ENCODE measurements around the gene STIM1. TPM values are rescaled to one million over a fixed set of nuclear protein-coding genes. Genes with fewer than 3 reads are reported as not detected.

Gene STIM1
- total RNA-seq, 4 donors from 2014 or later = 42.2 to 71.0 (median 51.1) TPM

- DNase-seq (ENCODE audit: low spot score) (no peak), ATAC-seq (ENCODE audit: low FRiP score) (no peak)
- TF ChIP-seq CTCF (IDR thresholded peaks at IDR 0.05) = no peak
Observed at GRCh38 chr11:3962406-3962840, 107.0 kb downstream of the STIM1 start.

GRCh38 chr11:3964056-3964455 is 108.6 kb downstream of the STIM1 start:
- no peak for DNase-seq (ENCODE audit: low spot score)
- TF ChIP-seq CTCF (IDR thresholded peaks at IDR 0.05) = no peak
- ATAC-seq (ENCODE audit: low FRiP score) = no peak

GRCh38 chr11:3964935-3965604 is 109.6 kb downstream of the STIM1 start:
- ATAC-seq (ENCODE audit: low FRiP score) = no peak
- no peak for DNase-seq (ENCODE audit: low spot score)

GRCh38 chr11:3967695-3968094 is 112.2 kb downstream of the STIM1 start:
- DNase-seq (ENCODE audit: low spot score) (no peak), ATAC-seq (ENCODE audit: low FRiP score) (no peak)
- TF ChIP-seq CTCF (IDR thresholded peaks at IDR 0.05) = no peak

More at GRCh38 chr11:3964935-3965604, 109.6 kb downstream of the STIM1 start:
- TF ChIP-seq CTCF (IDR thresholded peaks at IDR 0.05) = no peak

GRCh38 chr11:3969200-3969599 is 113.7 kb downstream of the STIM1 start:
- no peak for TF ChIP-seq CTCF (IDR thresholded peaks at IDR 0.05)
- ATAC-seq (ENCODE audit: low FRiP score) = no peak
- no peak for DNase-seq (ENCODE audit: low spot score)

GRCh38 chr11:3969613-3970012 is 114.1 kb downstream of the STIM1 start:
- TF ChIP-seq CTCF (IDR thresholded peaks at IDR 0.05) = no peak
- DNase-seq (ENCODE audit: low spot score) (no peak), ATAC-seq (ENCODE audit: low FRiP score) (no peak)

GRCh38 chr11:3970108-3970507 is 114.6 kb downstream of the STIM1 start:
- DNase-seq (ENCODE audit: low spot score) (no peak), ATAC-seq (ENCODE audit: low FRiP score) (no peak)
- no peak for TF ChIP-seq CTCF (IDR thresholded peaks at IDR 0.05)

All from omental fat pad (tissue), 4 donors.